H1 (cell line): Measurements from ENCODE around the gene KCNN4. TPM values are rescaled to one million over a fixed set of nuclear protein-coding genes. Genes with fewer than 3 reads are reported as not detected.

Experiments used
- CTCF ChIA-PET: fragments of 300-600 bp; sonication (Branson Sonifier 250); formaldehyde crosslinking; loops from one replicate; lab custom pipeline; 2021; ENCODE audit not compliant: partially characterized antibody; lab: Charles Lee
- POLR2A ChIA-PET: fragments of 300-600 bp; sonication (Branson Sonifier 250); formaldehyde crosslinking; loops from one replicate; lab custom pipeline; 2021; ENCODE audit warnings: inconsistent platforms; ENCODE audit not compliant: partially characterized antibody; lab: Charles Lee
- DNase-seq, 2 experiments: peaks; one replicate each; pipeline versions ENCODE4 v3.0.0 to v3.0.0-alpha.2; 2010 to 2022; ENCODE audit warnings: low spot score in 2 of 2, low read depth in 1 of 2, mixed read lengths in 1 of 2
- FAIRE-seq: peaks from 2 replicates; lab custom pipeline; 2011; peaks lifted over from hg19 to GRCh38; lab: Jason Lieb, UNC
- H2AFZ ChIP-seq: 2 replicates; pipeline ENCODE4 v1.8.1; 2012; ENCODE audit warnings: low read length, inconsistent platforms
- H2AK5ac ChIP-seq: 2 replicates; pipeline ENCODE4 v1.6.1; 2013; ENCODE audit warnings: low read depth, low read length
- H2BK120ac ChIP-seq: replicated peaks from 2 replicates; pipeline ENCODE3; 2013; ENCODE audit warnings: low read depth, low read length, inconsistent platforms
- H2BK12ac ChIP-seq: 2 replicates; pipeline ENCODE4 v1.6.1; 2013; ENCODE audit warnings: low read depth, low read length
- H2BK15ac ChIP-seq: 2 replicates; pipeline ENCODE4 v1.6.1; 2013; ENCODE audit warnings: low read length
- H2BK20ac ChIP-seq: 2 replicates; pipeline ENCODE4 v1.6.1; 2013; ENCODE audit warnings: low read length
- H2BK5ac ChIP-seq: 2 replicates; pipeline ENCODE4 v1.6.1; 2013; ENCODE audit warnings: low read depth, low read length
- H3K14ac ChIP-seq: 2 replicates; pipeline ENCODE4 v1.6.1; 2013; ENCODE audit warnings: inconsistent platforms; ENCODE audit not compliant: insufficient read length
- H3K18ac ChIP-seq: 2 replicates; pipeline ENCODE4 v1.6.1; 2013; ENCODE audit warnings: low read length; ENCODE audit errors: extremely low read depth
- H3K23ac ChIP-seq: 2 replicates; pipeline ENCODE4 v1.6.1; 2013; ENCODE audit warnings: inconsistent platforms; ENCODE audit not compliant: insufficient read length
- H3K23me2 ChIP-seq: 2 replicates; pipeline ENCODE4 v1.6.1; 2013; ENCODE audit warnings: low read depth, low read length
- H3K27ac ChIP-seq: 2 replicates; pipeline ENCODE4 v1.6.1; 2011; ENCODE audit warnings: low read depth, low read length, inconsistent platforms
- H3K27me3 ChIP-seq, 4 experiments: replicated peaks in 1 of 4; 1 replicate in 1 of 4; 2 replicates in 3 of 4; pipeline versions ENCODE4 v1.6.1 to v1.8.1; 2011 to 2013; ENCODE audit warnings: low read length in 3 of 4, mild to moderate bottlenecking in 3 of 4, inconsistent platforms in 2 of 4, mixed read lengths in 2 of 4, moderate library complexity in 1 of 4; ENCODE audit not compliant: control insufficient read depth in 3 of 4, insufficient read depth in 3 of 4; ENCODE audit errors: extremely low read depth in 1 of 4
- H3K36me3 ChIP-seq, 4 experiments: 2 replicates each; pipeline versions ENCODE4 v1.6.1 to v1.8.1; 2011 to 2013; ENCODE audit warnings: mild to moderate bottlenecking in 4 of 4, low read length in 3 of 4, moderate library complexity in 2 of 4, control low read depth in 1 of 4, inconsistent platforms in 1 of 4; ENCODE audit not compliant: insufficient read depth in 4 of 4, control insufficient read depth in 2 of 4
- H3K4ac ChIP-seq: replicated peaks from 2 replicates; pipeline ENCODE3; 2013; ENCODE audit warnings: low read length, low read depth, mixed read lengths, inconsistent platforms; ENCODE audit not compliant: insufficient read length
- H3K4me1 ChIP-seq, 4 experiments: replicated peaks in 1 of 4; 1 replicate in 1 of 4; 2 replicates in 3 of 4; pipeline versions ENCODE4 v1.6.1 to v1.8.1; 2011 to 2013; ENCODE audit warnings: low read length in 3 of 4, inconsistent platforms in 2 of 4, mixed read lengths in 1 of 4; ENCODE audit not compliant: insufficient read depth in 4 of 4, control insufficient read depth in 3 of 4
- H3K4me2 ChIP-seq, 2 experiments: 2 replicates each; pipeline versions ENCODE4 v1.6.1 to v1.8.1; 2011 to 2013; ENCODE audit warnings: low read depth in 2 of 2, low read length in 2 of 2, control low read depth in 1 of 2, inconsistent platforms in 1 of 2, mild to moderate bottlenecking in 1 of 2; ENCODE audit not compliant: insufficient read depth in 1 of 2
- H3K4me3 ChIP-seq, 4 experiments: fragments of 200-600, 300-600 bp in 1 of 4; sonication (generic), shearing (Covaris generic), sonication (Bioruptor Twin) in 1 of 4; 2 replicates each; pipeline versions ENCODE4 v1.5.1 to v1.8.1; 2011 to 2016; ENCODE audit warnings: low read length in 4 of 4, low read depth in 3 of 4, control low read depth in 2 of 4, inconsistent platforms in 2 of 4, mild to moderate bottlenecking in 2 of 4, mixed read lengths in 1 of 4, moderate library complexity in 1 of 4; ENCODE audit not compliant: insufficient read depth in 2 of 4; ENCODE audit errors: extremely low read depth in 1 of 4
- H3K56ac ChIP-seq: replicated peaks from 2 replicates; pipeline ENCODE3; 2013; ENCODE audit warnings: low read depth, mild to moderate bottlenecking, mixed read lengths, low read length, inconsistent platforms; ENCODE audit not compliant: insufficient read length
- H3K79me1 ChIP-seq: 2 replicates; pipeline ENCODE4 v1.6.1; 2013; ENCODE audit warnings: low read depth, low read length, control low read depth
- H3K79me2 ChIP-seq, 2 experiments: 2 replicates each; pipeline versions ENCODE4 v1.6.1 to v1.8.1; 2012 to 2013; ENCODE audit warnings: low read length in 2 of 2, mild to moderate bottlenecking in 2 of 2, inconsistent platforms in 1 of 2; ENCODE audit not compliant: insufficient read depth in 2 of 2, control insufficient read depth in 1 of 2
- H3K9ac ChIP-seq, 4 experiments: replicated peaks in 1 of 4; 1 replicate in 1 of 4; 2 replicates in 3 of 4; pipeline versions ENCODE4 v1.6.1 to v1.8.1; 2011 to 2013; ENCODE audit warnings: low read depth in 3 of 4, low read length in 3 of 4, control low read depth in 2 of 4, mild to moderate bottlenecking in 2 of 4, moderate library complexity in 2 of 4, inconsistent platforms in 1 of 4; ENCODE audit errors: extremely low read depth in 1 of 4
- H3K9me3 ChIP-seq, 2 experiments: 2 replicates each; pipeline versions ENCODE4 v1.6.1 to v1.8.1; 2012 to 2013; ENCODE audit warnings: mild to moderate bottlenecking in 2 of 2, moderate library complexity in 2 of 2, control low read depth in 1 of 2, inconsistent platforms in 1 of 2, low read depth in 1 of 2, low read length in 1 of 2, mixed read lengths in 1 of 2; ENCODE audit not compliant: insufficient read depth in 2 of 2
- H4K20me1 ChIP-seq, 2 experiments: replicated peaks in 1 of 2; 2 replicates each; pipeline versions ENCODE3 to v1.8.1; 2011 to 2013; ENCODE audit warnings: inconsistent platforms in 2 of 2, low read length in 2 of 2, mild to moderate bottlenecking in 1 of 2; ENCODE audit not compliant: insufficient read depth in 2 of 2, control insufficient read depth in 1 of 2
- H4K5ac ChIP-seq: 2 replicates; pipeline ENCODE4 v1.6.1; 2013; ENCODE audit warnings: low read length, low read depth, mixed read lengths, inconsistent platforms; ENCODE audit not compliant: insufficient read length
- H4K8ac ChIP-seq: 2 replicates; pipeline ENCODE4 v1.8.0; 2013; ENCODE audit warnings: mild to moderate bottlenecking, moderate library complexity, low read length, inconsistent platforms; ENCODE audit not compliant: insufficient read depth; ENCODE audit errors: extremely low read depth
- H4K91ac ChIP-seq: replicated peaks from 2 replicates; pipeline ENCODE3; 2013; ENCODE audit warnings: low read length, mixed read lengths, inconsistent platforms; ENCODE audit not compliant: insufficient read length
- BRCA1 ChIP-seq: IDR thresholded peaks from 2 replicates; pipeline ENCODE4 v1.6.1; 2012; ENCODE audit warnings: low read depth, low read length, improper control_type of control experiment
- CBX5 ChIP-seq: fragments of 300-800, 300-1000 bp; sonication (generic); IDR thresholded peaks from 2 replicates; pipeline ENCODE4 v1.7.1; 2016; ENCODE audit warnings: antibody characterized with exemption, low read length, low read depth
- CBX8 ChIP-seq: fragments of 300-800, 300-1000 bp; sonication (generic); IDR thresholded peaks from 2 replicates; pipeline ENCODE4 v1.7.1; 2016; ENCODE audit warnings: low read depth, low read length, borderline replicate concordance
- GABPA ChIP-seq: IDR thresholded peaks from 2 replicates; pipeline ENCODE4 v1.6.1; 2011; ENCODE audit warnings: mild to moderate bottlenecking, low read length, moderate library complexity, borderline replicate concordance; ENCODE audit not compliant: insufficient read depth
- RBBP5 ChIP-seq: IDR thresholded peaks from 2 replicates; pipeline ENCODE4 v1.7.1; 2012; ENCODE audit warnings: low read depth, mild to moderate bottlenecking, inconsistent platforms, low read length, moderate library complexity, borderline replicate concordance
- RFX5 ChIP-seq: IDR thresholded peaks from 2 replicates; pipeline ENCODE4 v1.6.1; 2011; ENCODE audit warnings: low read depth, low read length, improper control_type of control experiment, borderline replicate concordance
- RNF2 ChIP-seq: fragments of 200-900, 300-1000 bp; sonication (generic); IDR thresholded peaks from 2 replicates; pipeline ENCODE4 v1.7.1; 2016; ENCODE audit warnings: borderline replicate concordance, low read depth, mild to moderate bottlenecking, antibody characterized with exemption, low read length; ENCODE audit not compliant: poor library complexity, severe bottlenecking; ENCODE audit errors: missing control alignments
- SAP30 ChIP-seq: fragments of 300-600 bp; sonication (generic); IDR thresholded peaks from 2 replicates; pipeline ENCODE4 v1.7.1; 2012; ENCODE audit warnings: low read length, moderate library complexity, mild to moderate bottlenecking, inconsistent platforms; ENCODE audit not compliant: insufficient read depth, insufficient replicate concordance
- TAF1 ChIP-seq: IDR thresholded peaks from 2 replicates; pipeline ENCODE4 v1.6.1; 2011; ENCODE audit warnings: mild to moderate bottlenecking, low read depth, low read length
- WGBS, 2 experiments: shearing (Covaris generic) in 1 of 2; methylation state at CpG; one replicate each; pipeline versions ENCODE4 v1.1.6 to v1.1.7; 2013 to 2015; ENCODE audit warnings: low lambda C conversion rate in 2 of 2, mixed read lengths in 2 of 2, inconsistent platforms in 1 of 2, low coverage in 1 of 2, missing lambda C conversion rate in 1 of 2; ENCODE audit not compliant: insufficient replicate concordance in 2 of 2, insufficient coverage in 1 of 2, insufficient read length in 1 of 2; ENCODE audit errors: extremely low coverage in 1 of 2, missing lambda C conversion rate in 1 of 2; 5-methylcytosine and 5-hydroxymethylcytosine counted together
- polyA plus RNA-seq, 7 experiments: library from polyadenylated mRNA; depleted of rRNA in 3 of 7; stranded (reverse) in 5 of 7; unstranded in 2 of 7; fragments of >200 nt in 5 of 7; fragments of 200-250 nt in 2 of 7; gene quantifications; 1 replicate in 5 of 7; 2 replicates in 1 of 7; 4 replicates in 1 of 7; pipeline versions ENCODE4 v1.2.1 to v1.2.3, GENCODE V29; 2011 to 2013; ENCODE audit warnings: missing spikeins in 2 of 7, mixed read lengths in 2 of 7
- total RNA-seq: library from RNA; stranded (reverse); fragmentation: NEBNext Ultra II Directional; extraction: Animal tissue kit (Norgen Biotek cat#: 25700); gene quantifications from 2 replicates; pipeline ENCODE4 v1.2.1, GENCODE V29; 2021
- TF ChIP-seq, protein P1 (sequence below), 3 experiments: IDR thresholded peaks; 1 replicate in 2 of 3; 2 replicates in 1 of 3; pipeline versions ENCODE4 v1.5.1 to v1.6.1; 2011; ENCODE audit warnings: low read length in 3 of 3, mild to moderate bottlenecking in 3 of 3, inconsistent platforms in 2 of 3, low read depth in 1 of 3, moderate library complexity in 1 of 3; ENCODE audit not compliant: insufficient read depth in 1 of 3; ENCODE audit errors: control extremely low read depth in 1 of 3

Gene KCNN4
- total and polyA plus RNA-seq, 2 of the 8 experiments (the other 6 are each of a cell fraction or from before 2014, with no cell fraction given), result 0.78 to 1.5 TPM

DNA sequence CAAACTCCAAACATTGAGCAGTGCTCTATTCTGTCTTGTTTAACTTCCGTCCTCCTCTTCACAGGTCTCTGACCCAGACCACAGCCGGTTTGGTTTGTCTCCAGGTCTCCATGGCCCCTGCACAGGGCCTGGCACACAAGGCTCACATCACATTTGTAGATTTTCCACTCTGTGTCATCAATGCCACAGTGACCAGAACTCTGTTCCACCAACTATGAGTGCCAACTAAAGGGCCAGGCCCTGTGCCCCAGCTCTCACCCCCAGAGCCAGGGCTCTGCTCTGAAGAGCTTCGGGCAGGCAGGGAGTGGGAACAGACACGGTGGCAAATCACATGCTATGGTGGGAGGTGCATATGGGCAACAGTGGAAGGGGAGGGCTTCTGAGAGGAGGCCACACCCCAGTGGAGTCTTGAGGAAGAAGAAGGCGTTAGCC is 42.0 kb downstream of the KCNN4 start:
- H3K14ac ChIP-seq, result no peak overlapping the region
- H2BK20ac ChIP-seq, result no peak overlapping the region
- no peak overlapping the region for H3K4me2 ChIP-seq
- no peak overlapping the region for H4K91ac ChIP-seq
- H3K9ac ChIP-seq, result no peak overlapping the region
- no peaks in the 10 kb centered on the region for H3K9me3 ChIP-seq
- no peak for DNase-seq
- H2BK12ac ChIP-seq, result no peak overlapping the region
- no peak overlapping the region for H3K27ac ChIP-seq
- H4K8ac ChIP-seq, result no peak overlapping the region
- H3K27me3 ChIP-seq, result no peaks in the 10 kb centered on the region
- H2BK5ac ChIP-seq, result no peak overlapping the region
- ChIA-PET POLR2A (interaction anchor here (0.6 to 1.6 kb wide), 3 partner anchors 10 to 114 kb away, joined by 3 to 5 read pairs (median 3); no protein-coding TSS in a partner anchor), CTCF (interaction anchor here (0.6 to 1.4 kb wide), 7 partner anchors 13 to 208 kb away, joined by 3 to 4 read pairs (median 3); no protein-coding TSS in a partner anchor)
- no peak overlapping the region for H3K56ac ChIP-seq
- H3K18ac ChIP-seq, result no peak overlapping the region
- no peaks in the 10 kb centered on the region for H3K79me1 ChIP-seq
- no peak overlapping the region for H3K23ac ChIP-seq
- no peaks in the 10 kb centered on the region for H3K23me2 ChIP-seq
- no peak overlapping the region for H2AK5ac ChIP-seq
- WGBS, 2 experiments, result 84% methylated on average over 5 of the region's 5 CpGs; no CpG with 5 or more reads in 1 of the 2 experiments
- FAIRE-seq, result no peak
- no peaks in the 10 kb centered on the region for H3K4me1 ChIP-seq
- no peak overlapping the region for H2BK120ac ChIP-seq
- H3K4me3 ChIP-seq, result no peak overlapping the region
- no peaks in the 10 kb centered on the region for H3K79me2 ChIP-seq
- H2BK15ac ChIP-seq, result no peak overlapping the region
- H2AFZ ChIP-seq, result no peak overlapping the region
- no peak overlapping the region for H4K5ac ChIP-seq
- no peak overlapping the region for H3K4ac ChIP-seq
- peaks cover 0 to 3% of the 10 kb centered on the region in 2 experiments for H4K20me1 ChIP-seq
- peaks cover 14 to 44% (median 33%) of the 10 kb centered on the region in 4 experiments for H3K36me3 ChIP-seq
- TF ChIP-seq RFX5 (no peak), RBBP5 (no peak), TAF1 (no peak), CBX8 (no peak), GABPA (no peak), BRCA1 (no peak), CBX5 (no peak), RNF2 (no peak), SAP30 (no peak)
- TF ChIP-seq, protein P1, sequence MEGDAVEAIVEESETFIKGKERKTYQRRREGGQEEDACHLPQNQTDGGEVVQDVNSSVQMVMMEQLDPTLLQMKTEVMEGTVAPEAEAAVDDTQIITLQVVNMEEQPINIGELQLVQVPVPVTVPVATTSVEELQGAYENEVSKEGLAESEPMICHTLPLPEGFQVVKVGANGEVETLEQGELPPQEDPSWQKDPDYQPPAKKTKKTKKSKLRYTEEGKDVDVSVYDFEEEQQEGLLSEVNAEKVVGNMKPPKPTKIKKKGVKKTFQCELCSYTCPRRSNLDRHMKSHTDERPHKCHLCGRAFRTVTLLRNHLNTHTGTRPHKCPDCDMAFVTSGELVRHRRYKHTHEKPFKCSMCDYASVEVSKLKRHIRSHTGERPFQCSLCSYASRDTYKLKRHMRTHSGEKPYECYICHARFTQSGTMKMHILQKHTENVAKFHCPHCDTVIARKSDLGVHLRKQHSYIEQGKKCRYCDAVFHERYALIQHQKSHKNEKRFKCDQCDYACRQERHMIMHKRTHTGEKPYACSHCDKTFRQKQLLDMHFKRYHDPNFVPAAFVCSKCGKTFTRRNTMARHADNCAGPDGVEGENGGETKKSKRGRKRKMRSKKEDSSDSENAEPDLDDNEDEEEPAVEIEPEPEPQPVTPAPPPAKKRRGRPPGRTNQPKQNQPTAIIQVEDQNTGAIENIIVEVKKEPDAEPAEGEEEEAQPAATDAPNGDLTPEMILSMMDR (IDR thresholded peaks at IDR 0.05; ENCODE audit: control extremely low read depth in 1 of 3, insufficient read depth in 1 of 3, low read depth in 1 of 3, low read length in 3 of 3), result no peak
